ENCODE data around the gene PKIG.

GRCh38 chr20:44660581-44660980, 78.2 kb downstream of the PKIG start:
- TF ChIP-seq POLR2A (IDR thresholded peaks at IDR 0.05; ENCODE audit: low read depth) (no peak), CTCF (IDR thresholded peaks at IDR 0.05) (no peak)

Measured in esophagus muscularis mucosa (tissue), 3 donors.